NT2/D1 (cell line): ENCODE data around the gene NSMF.

Source experiments
- SUZ12 ChIP-seq: IDR thresholded peaks from 2 replicates; pipeline ENCODE4 v1.6.1; 2011; ENCODE audit not compliant: insufficient read length, insufficient read depth; ENCODE audit errors: extremely low read depth
- ZNF274 ChIP-seq: IDR thresholded peaks from 2 replicates; pipeline ENCODE4 v1.6.1; 2011; ENCODE audit warnings: mild to moderate bottlenecking, low read depth, low read length

DNA sequence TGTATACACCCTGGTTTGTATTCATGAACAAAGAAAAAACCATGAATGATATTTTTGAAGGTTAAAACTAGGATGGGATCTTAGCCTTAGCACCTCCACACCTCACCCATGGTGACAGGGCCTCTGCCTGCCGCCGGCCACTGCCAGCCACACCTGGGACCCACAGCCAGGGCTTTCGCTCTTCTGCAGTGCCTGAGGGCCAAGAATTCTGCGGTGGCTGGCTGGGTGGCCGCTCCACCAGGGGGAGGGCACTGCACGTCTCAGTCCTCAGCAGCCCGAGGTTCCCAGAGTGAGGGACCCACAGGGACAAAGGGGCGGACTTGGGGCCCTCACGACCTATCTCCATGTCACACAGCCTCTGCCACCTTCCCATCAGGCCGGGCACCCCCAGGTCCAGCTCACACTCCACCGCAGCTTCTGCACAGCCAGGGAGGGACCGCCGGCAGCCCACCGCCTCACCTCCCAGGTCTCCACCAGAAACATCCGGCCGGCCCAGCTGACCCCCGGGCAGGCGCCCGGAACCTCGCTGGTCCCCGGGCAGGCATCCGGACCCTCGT lies 43.0 kb downstream of the NSMF start:
- TF ChIP-seq SUZ12 (no peak), ZNF274 (no peak)
